Measurements from ENCODE around the gene DUS1L.

DNA sequence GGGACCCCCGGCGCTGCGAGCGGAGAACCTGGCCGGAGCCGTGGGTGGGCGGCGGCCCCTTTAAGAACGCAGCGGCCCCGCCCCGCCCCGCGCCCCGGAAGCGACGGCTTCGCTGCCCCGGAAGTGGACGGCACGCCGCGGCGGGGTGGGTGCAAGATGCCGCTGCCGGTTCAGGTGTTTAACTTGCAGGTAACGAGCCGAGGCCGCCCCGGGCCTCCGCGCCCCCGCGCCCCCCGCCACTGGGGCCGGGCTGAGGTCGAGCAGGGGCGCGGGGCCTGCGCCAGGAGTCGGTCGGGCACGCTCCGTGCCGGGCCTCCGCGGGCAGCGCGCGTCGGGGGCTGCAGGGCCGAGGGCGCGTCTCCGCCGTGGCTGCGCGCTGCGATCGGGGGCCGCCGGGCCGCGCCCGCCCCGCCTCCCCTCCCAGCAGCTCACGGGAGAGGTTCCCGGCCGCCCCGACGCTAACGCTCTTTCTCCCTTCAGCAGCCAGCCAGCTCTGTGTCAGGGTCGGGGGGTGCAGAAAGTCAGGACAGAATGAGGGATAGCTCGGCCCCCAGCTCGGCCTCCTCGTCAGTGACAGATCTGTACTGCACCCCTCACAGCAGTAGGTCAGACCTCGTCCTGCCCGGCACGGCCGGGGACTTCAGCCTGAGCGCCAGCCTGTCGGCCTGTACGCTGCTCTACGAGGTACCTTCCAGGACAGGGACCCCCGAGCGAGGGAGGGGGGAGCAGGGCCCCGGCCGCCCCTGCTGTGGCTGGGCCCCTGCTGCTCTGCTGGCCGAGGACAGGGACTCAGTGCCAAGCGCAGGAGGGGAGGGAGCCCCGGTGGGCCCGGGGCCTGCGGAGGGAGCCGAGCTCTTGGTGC, 13.6 kb downstream of the DUS1L start, which contains the start of the genes GPS1 and RFNG:
- peak; percentile 31 to 73 (median 40) for TF ChIP-seq POLR2AphosphoS5 (IDR thresholded peaks at IDR 0.05)
- no peak for TF ChIP-seq EP300 (IDR thresholded peaks at IDR 0.05)

All from stomach (tissue), 4 donors.